GM23248 (cell line): ENCODE measurements around the gene MRPL40.

Source experiments
- EZH2 ChIP-seq: fragments of 200-600 bp; sonication (generic); IDR thresholded peaks from 2 replicates; pipeline ENCODE4 v1.6.1; 2018; ENCODE audit warnings: antibody characterized with exemption, mild to moderate bottlenecking; ENCODE audit not compliant: insufficient read depth, poor library complexity, severe bottlenecking
- EZH2phosphoT487 ChIP-seq: fragments of 200-600 bp; sonication (generic); IDR thresholded peaks from 2 replicates; pipeline ENCODE4 v1.6.1; 2018; ENCODE audit warnings: antibody characterized with exemption, moderate library complexity, mild to moderate bottlenecking, low read depth; ENCODE audit not compliant: insufficient read depth

- TF ChIP-seq EZH2 = no peak
- TF ChIP-seq EZH2phosphoT487 = no peak
These were observed 19.2 kb downstream of the MRPL40 start for GRCh38 chr22:19451570-19451969.
